Measurements from ENCODE around the gene RRAGD.

DNA sequence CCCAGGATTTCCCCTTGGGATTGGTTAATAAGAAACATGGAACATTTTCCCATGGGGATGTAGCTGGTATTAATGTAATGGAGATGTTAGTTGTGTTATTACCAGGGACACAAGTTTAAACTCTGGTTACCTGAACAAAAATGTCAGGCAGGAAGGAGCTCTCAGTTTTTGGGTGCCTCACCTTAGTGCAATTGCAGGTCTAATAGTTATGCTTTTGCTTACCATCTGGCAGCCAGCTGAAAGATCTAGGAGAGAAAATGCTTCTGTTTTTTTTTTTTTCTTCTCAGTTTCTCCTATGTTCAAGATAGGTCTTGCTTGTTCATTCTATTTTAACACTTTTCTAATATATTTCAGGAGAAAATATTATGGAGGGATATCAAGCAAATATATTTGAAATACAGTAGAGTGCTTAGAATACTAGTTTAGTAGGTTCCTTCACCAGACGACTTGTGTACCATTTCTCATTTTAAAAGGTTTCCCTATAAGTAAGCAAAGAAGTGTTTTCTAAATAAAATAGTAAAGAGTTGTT is 55.4 kb downstream of the RRAGD start:
- TF ChIP-seq CTCF (IDR thresholded peaks at IDR 0.05) (no peak), POLR2A (IDR thresholded peaks at IDR 0.05) (no peak), POLR2AphosphoS5 (IDR thresholded peaks at IDR 0.05) (no peak), EP300 (IDR thresholded peaks at IDR 0.05) (no peak)

Measured in sigmoid colon (tissue), 4 donors.